H1 (cell line): ENCODE measurements around the gene DYSF. TPM values are rescaled to one million over a fixed set of nuclear protein-coding genes. Genes with fewer than 3 reads are reported as not detected.

ENCODE experiments used
- CTCF ChIA-PET: fragments of 300-600 bp; sonication (Branson Sonifier 250); formaldehyde crosslinking; loops from one replicate; lab custom pipeline; 2021; ENCODE audit not compliant: partially characterized antibody; lab: Charles Lee
- POLR2A ChIA-PET: fragments of 300-600 bp; sonication (Branson Sonifier 250); formaldehyde crosslinking; loops from one replicate; lab custom pipeline; 2021; ENCODE audit warnings: inconsistent platforms; ENCODE audit not compliant: partially characterized antibody; lab: Charles Lee
- DNase-seq, 2 experiments: peaks; one replicate each; pipeline versions ENCODE4 v3.0.0 to v3.0.0-alpha.2; 2010 to 2022; ENCODE audit warnings: low spot score in 2 of 2, low read depth in 1 of 2, mixed read lengths in 1 of 2
- FAIRE-seq: peaks from 2 replicates; lab custom pipeline; 2011; peaks lifted over from hg19 to GRCh38; lab: Jason Lieb, UNC
- H2AFZ ChIP-seq: 2 replicates; pipeline ENCODE4 v1.8.1; 2012; ENCODE audit warnings: low read length, inconsistent platforms
- H2AK5ac ChIP-seq: 2 replicates; pipeline ENCODE4 v1.6.1; 2013; ENCODE audit warnings: low read depth, low read length
- H2BK120ac ChIP-seq: replicated peaks from 2 replicates; pipeline ENCODE3; 2013; ENCODE audit warnings: low read depth, low read length, inconsistent platforms
- H2BK12ac ChIP-seq: 2 replicates; pipeline ENCODE4 v1.6.1; 2013; ENCODE audit warnings: low read depth, low read length
- H2BK15ac ChIP-seq: 2 replicates; pipeline ENCODE4 v1.6.1; 2013; ENCODE audit warnings: low read length
- H2BK20ac ChIP-seq: 2 replicates; pipeline ENCODE4 v1.6.1; 2013; ENCODE audit warnings: low read length
- H2BK5ac ChIP-seq: 2 replicates; pipeline ENCODE4 v1.6.1; 2013; ENCODE audit warnings: low read depth, low read length
- H3K14ac ChIP-seq: 2 replicates; pipeline ENCODE4 v1.6.1; 2013; ENCODE audit warnings: inconsistent platforms; ENCODE audit not compliant: insufficient read length
- H3K18ac ChIP-seq: 2 replicates; pipeline ENCODE4 v1.6.1; 2013; ENCODE audit warnings: low read length; ENCODE audit errors: extremely low read depth
- H3K23ac ChIP-seq: 2 replicates; pipeline ENCODE4 v1.6.1; 2013; ENCODE audit warnings: inconsistent platforms; ENCODE audit not compliant: insufficient read length
- H3K23me2 ChIP-seq: 2 replicates; pipeline ENCODE4 v1.6.1; 2013; ENCODE audit warnings: low read depth, low read length
- H3K27ac ChIP-seq: 2 replicates; pipeline ENCODE4 v1.6.1; 2011; ENCODE audit warnings: low read depth, low read length, inconsistent platforms
- H3K27me3 ChIP-seq, 4 experiments: replicated peaks in 1 of 4; 1 replicate in 1 of 4; 2 replicates in 3 of 4; pipeline versions ENCODE4 v1.6.1 to v1.8.1; 2011 to 2013; ENCODE audit warnings: low read length in 3 of 4, mild to moderate bottlenecking in 3 of 4, inconsistent platforms in 2 of 4, mixed read lengths in 2 of 4, moderate library complexity in 1 of 4; ENCODE audit not compliant: control insufficient read depth in 3 of 4, insufficient read depth in 3 of 4; ENCODE audit errors: extremely low read depth in 1 of 4
- H3K36me3 ChIP-seq, 4 experiments: 2 replicates each; pipeline versions ENCODE4 v1.6.1 to v1.8.1; 2011 to 2013; ENCODE audit warnings: mild to moderate bottlenecking in 4 of 4, low read length in 3 of 4, moderate library complexity in 2 of 4, control low read depth in 1 of 4, inconsistent platforms in 1 of 4; ENCODE audit not compliant: insufficient read depth in 4 of 4, control insufficient read depth in 2 of 4
- H3K4ac ChIP-seq: replicated peaks from 2 replicates; pipeline ENCODE3; 2013; ENCODE audit warnings: low read length, low read depth, mixed read lengths, inconsistent platforms; ENCODE audit not compliant: insufficient read length
- H3K4me1 ChIP-seq, 4 experiments: replicated peaks in 1 of 4; 1 replicate in 1 of 4; 2 replicates in 3 of 4; pipeline versions ENCODE4 v1.6.1 to v1.8.1; 2011 to 2013; ENCODE audit warnings: low read length in 3 of 4, inconsistent platforms in 2 of 4, mixed read lengths in 1 of 4; ENCODE audit not compliant: insufficient read depth in 4 of 4, control insufficient read depth in 3 of 4
- H3K4me2 ChIP-seq, 2 experiments: 2 replicates each; pipeline versions ENCODE4 v1.6.1 to v1.8.1; 2011 to 2013; ENCODE audit warnings: low read depth in 2 of 2, low read length in 2 of 2, control low read depth in 1 of 2, inconsistent platforms in 1 of 2, mild to moderate bottlenecking in 1 of 2; ENCODE audit not compliant: insufficient read depth in 1 of 2
- H3K4me3 ChIP-seq, 4 experiments: fragments of 200-600, 300-600 bp in 1 of 4; sonication (generic), shearing (Covaris generic), sonication (Bioruptor Twin) in 1 of 4; 2 replicates each; pipeline versions ENCODE4 v1.5.1 to v1.8.1; 2011 to 2016; ENCODE audit warnings: low read length in 4 of 4, low read depth in 3 of 4, control low read depth in 2 of 4, inconsistent platforms in 2 of 4, mild to moderate bottlenecking in 2 of 4, mixed read lengths in 1 of 4, moderate library complexity in 1 of 4; ENCODE audit not compliant: insufficient read depth in 2 of 4; ENCODE audit errors: extremely low read depth in 1 of 4
- H3K56ac ChIP-seq: replicated peaks from 2 replicates; pipeline ENCODE3; 2013; ENCODE audit warnings: low read depth, mild to moderate bottlenecking, mixed read lengths, low read length, inconsistent platforms; ENCODE audit not compliant: insufficient read length
- H3K79me1 ChIP-seq: 2 replicates; pipeline ENCODE4 v1.6.1; 2013; ENCODE audit warnings: low read depth, low read length, control low read depth
- H3K79me2 ChIP-seq, 2 experiments: 2 replicates each; pipeline versions ENCODE4 v1.6.1 to v1.8.1; 2012 to 2013; ENCODE audit warnings: low read length in 2 of 2, mild to moderate bottlenecking in 2 of 2, inconsistent platforms in 1 of 2; ENCODE audit not compliant: insufficient read depth in 2 of 2, control insufficient read depth in 1 of 2
- H3K9ac ChIP-seq, 4 experiments: replicated peaks in 1 of 4; 1 replicate in 1 of 4; 2 replicates in 3 of 4; pipeline versions ENCODE4 v1.6.1 to v1.8.1; 2011 to 2013; ENCODE audit warnings: low read depth in 3 of 4, low read length in 3 of 4, control low read depth in 2 of 4, mild to moderate bottlenecking in 2 of 4, moderate library complexity in 2 of 4, inconsistent platforms in 1 of 4; ENCODE audit errors: extremely low read depth in 1 of 4
- H3K9me3 ChIP-seq, 2 experiments: 2 replicates each; pipeline versions ENCODE4 v1.6.1 to v1.8.1; 2012 to 2013; ENCODE audit warnings: mild to moderate bottlenecking in 2 of 2, moderate library complexity in 2 of 2, control low read depth in 1 of 2, inconsistent platforms in 1 of 2, low read depth in 1 of 2, low read length in 1 of 2, mixed read lengths in 1 of 2; ENCODE audit not compliant: insufficient read depth in 2 of 2
- H4K20me1 ChIP-seq, 2 experiments: replicated peaks in 1 of 2; 2 replicates each; pipeline versions ENCODE3 to v1.8.1; 2011 to 2013; ENCODE audit warnings: inconsistent platforms in 2 of 2, low read length in 2 of 2, mild to moderate bottlenecking in 1 of 2; ENCODE audit not compliant: insufficient read depth in 2 of 2, control insufficient read depth in 1 of 2
- H4K5ac ChIP-seq: 2 replicates; pipeline ENCODE4 v1.6.1; 2013; ENCODE audit warnings: low read length, low read depth, mixed read lengths, inconsistent platforms; ENCODE audit not compliant: insufficient read length
- H4K8ac ChIP-seq: 2 replicates; pipeline ENCODE4 v1.8.0; 2013; ENCODE audit warnings: mild to moderate bottlenecking, moderate library complexity, low read length, inconsistent platforms; ENCODE audit not compliant: insufficient read depth; ENCODE audit errors: extremely low read depth
- H4K91ac ChIP-seq: replicated peaks from 2 replicates; pipeline ENCODE3; 2013; ENCODE audit warnings: low read length, mixed read lengths, inconsistent platforms; ENCODE audit not compliant: insufficient read length
- EGR1 ChIP-seq: IDR thresholded peaks from 2 replicates; pipeline ENCODE4 v1.6.1; 2011; ENCODE audit warnings: low read depth, low read length, borderline replicate concordance
- GABPA ChIP-seq: IDR thresholded peaks from 2 replicates; pipeline ENCODE4 v1.6.1; 2011; ENCODE audit warnings: mild to moderate bottlenecking, low read length, moderate library complexity, borderline replicate concordance; ENCODE audit not compliant: insufficient read depth
- JUN ChIP-seq: IDR thresholded peaks from 2 replicates; pipeline ENCODE4 v1.6.1; 2011; ENCODE audit warnings: low read depth, mild to moderate bottlenecking, improper control_type of control experiment, low read length
- PHF8 ChIP-seq: fragments of 200-600 bp; sonication (generic); conservative IDR thresholded peaks from 2 replicates; pipeline ENCODE4 v1.7.1; 2012; ENCODE audit warnings: low read depth, mild to moderate bottlenecking, inconsistent platforms, low read length, moderate library complexity
- RFX5 ChIP-seq: IDR thresholded peaks from 2 replicates; pipeline ENCODE4 v1.6.1; 2011; ENCODE audit warnings: low read depth, low read length, improper control_type of control experiment, borderline replicate concordance
- SAP30 ChIP-seq: fragments of 300-600 bp; sonication (generic); IDR thresholded peaks from 2 replicates; pipeline ENCODE4 v1.7.1; 2012; ENCODE audit warnings: low read length, moderate library complexity, mild to moderate bottlenecking, inconsistent platforms; ENCODE audit not compliant: insufficient read depth, insufficient replicate concordance
- SP1 ChIP-seq: IDR thresholded peaks from 2 replicates; pipeline ENCODE4 v1.6.1; 2011; ENCODE audit warnings: low read depth, low read length
- WGBS, 2 experiments: shearing (Covaris generic) in 1 of 2; methylation state at CpG; one replicate each; pipeline versions ENCODE4 v1.1.6 to v1.1.7; 2013 to 2015; ENCODE audit warnings: low lambda C conversion rate in 2 of 2, mixed read lengths in 2 of 2, inconsistent platforms in 1 of 2, low coverage in 1 of 2, missing lambda C conversion rate in 1 of 2; ENCODE audit not compliant: insufficient replicate concordance in 2 of 2, insufficient coverage in 1 of 2, insufficient read length in 1 of 2; ENCODE audit errors: extremely low coverage in 1 of 2, missing lambda C conversion rate in 1 of 2; 5-methylcytosine and 5-hydroxymethylcytosine counted together
- polyA plus RNA-seq, 7 experiments: library from polyadenylated mRNA; depleted of rRNA in 3 of 7; stranded (reverse) in 5 of 7; unstranded in 2 of 7; fragments of >200 nt in 5 of 7; fragments of 200-250 nt in 2 of 7; gene quantifications; 1 replicate in 5 of 7; 2 replicates in 1 of 7; 4 replicates in 1 of 7; pipeline versions ENCODE4 v1.2.1 to v1.2.3, GENCODE V29; 2011 to 2013; ENCODE audit warnings: missing spikeins in 2 of 7, mixed read lengths in 2 of 7
- total RNA-seq: library from RNA; stranded (reverse); fragmentation: NEBNext Ultra II Directional; extraction: Animal tissue kit (Norgen Biotek cat#: 25700); gene quantifications from 2 replicates; pipeline ENCODE4 v1.2.1, GENCODE V29; 2021

Gene DYSF
- total and polyA plus RNA-seq, 2 of the 8 experiments (the other 6 are each of a cell fraction or from before 2014, with no cell fraction given): 5.8 to 7.1 TPM

GRCh38 chr2:71721669-71722068 lies 268.3 kb downstream of the DYSF start:
- ChIA-PET CTCF (no interaction called here), POLR2A (no interaction called here)
- Histone ChIP-seq H3K9ac (no peak overlapping the region), H3K27me3 (0 out of 7 replicates have a peak, but pooled peaks cover 0 to 2% (median 0%) of the 10 kb centered on the region in 4 experiments), H2BK20ac (no peak overlapping the region), H2BK5ac (no peak overlapping the region), H2AK5ac (no peak overlapping the region), H3K4me2 (no peak overlapping the region), H3K18ac (no peak overlapping the region), H4K20me1 (no peaks in the 10 kb centered on the region), H3K9me3 (0 out of 4 replicates have a peak, but pooled peaks cover 3% of the 10 kb centered on the region in 2 experiments), H3K36me3 (no peaks in the 10 kb centered on the region), H2BK120ac (no peak overlapping the region), H2BK15ac (no peak overlapping the region), H3K23me2 (peaks cover 3% of the 10 kb centered on the region; the same call in 1 of the 2 replicates), H3K79me1 (no peaks in the 10 kb centered on the region), H3K79me2 (no peaks in the 10 kb centered on the region), H2BK12ac (no peak overlapping the region), H3K27ac (no peak overlapping the region), H4K8ac (no peak overlapping the region), H3K23ac (no peak overlapping the region), H2AFZ (no peak overlapping the region), H3K4ac (no peak overlapping the region), H3K4me3 (no peak overlapping the region), H3K4me1 (no peaks in the 10 kb centered on the region), H4K91ac (no peak overlapping the region), H4K5ac (no peak overlapping the region), H3K14ac (no peak overlapping the region), H3K56ac (no peak overlapping the region)
- no peak for FAIRE-seq
- 77% methylated on average over 2 of the region's 2 CpGs; no CpG with 5 or more reads in 1 of the 2 experiments for WGBS, 2 experiments
- no peak for TF ChIP-seq SAP30
- TF ChIP-seq RFX5: no peak
- no peak for TF ChIP-seq EGR1
- no peak for TF ChIP-seq PHF8
- TF ChIP-seq SP1: no peak
- no peak for TF ChIP-seq GABPA
- no peak for TF ChIP-seq JUN
- DNase-seq: no peak
